Heart right ventricle (tissue), 16 donors: ENCODE data around the gene CPED1. TPM values are rescaled to one million over a fixed set of nuclear protein-coding genes. Genes with fewer than 3 reads are reported as not detected.
A peak's percentile ranks its signal among the peaks of the same experiment; 100 is the strongest.
"Not testable (repeated sequence)": the region's sequence is repeated elsewhere in the genome, so short reads cannot be mapped to it uniquely, and the experiment has no call there.

Source experiments
- ATAC-seq, 8 donors: fragments of 200-7000 bp; cut with Tn5 transposase; one replicate each; pipeline ENCODE4 v1.9.1; 2020; ENCODE audit warnings: mild to moderate bottlenecking in 8 of 8, moderate library complexity in 8 of 8, moderate number of reproducible peaks in 1 of 8
- DNase-seq, 2 donors: peaks; one replicate each; pipeline ENCODE4 v3.0.0-alpha.2; 2020
- H3K27ac ChIP-seq, 10 donors: fragments of 200-600 bp; sonication (generic) in 2 of 10; one replicate each; pipeline versions ENCODE4 v1.5.0 to v1.8.0; 2020 to 2022; ENCODE audit warnings: mild to moderate bottlenecking in 3 of 10
- H3K27me3 ChIP-seq, 7 donors: fragments of 200-600 bp; one replicate each; pipeline ENCODE4 v1.8.0; 2021 to 2022; ENCODE audit warnings: mild to moderate bottlenecking in 2 of 7
- H3K36me3 ChIP-seq, 9 donors: fragments of 200-600 bp; sonication (generic) in 1 of 9; one replicate each; pipeline versions ENCODE4 v1.5.0 to v1.8.0; 2020 to 2022; ENCODE audit warnings: mild to moderate bottlenecking in 2 of 9
- H3K4me1 ChIP-seq, 9 donors: fragments of 200-600 bp; sonication (generic) in 1 of 9; one replicate each; pipeline versions ENCODE4 v1.5.0 to v1.8.0; 2020 to 2022; ENCODE audit warnings: mild to moderate bottlenecking in 4 of 9
- H3K4me3 ChIP-seq, 10 donors: fragments of 200-600 bp; sonication (generic) in 2 of 10; one replicate each; pipeline versions ENCODE4 v1.5.0 to v1.8.0; 2020 to 2022; ENCODE audit warnings: mild to moderate bottlenecking in 7 of 10, moderate library complexity in 2 of 10
- H3K9me3 ChIP-seq, 11 donors: fragments of 200-600 bp in 10 of 11; sonication (generic) in 2 of 11; one replicate each; pipeline versions ENCODE4 v1.5.0 to v1.8.0; 2013 to 2022; ENCODE audit warnings: mild to moderate bottlenecking in 2 of 11, control low read depth in 1 of 11, moderate library complexity in 1 of 11
- CTCF ChIP-seq, 9 donors: fragments of 200-600 bp; sonication (generic) in 2 of 9; IDR thresholded peaks; one replicate each; pipeline versions ENCODE4 v1.5.0 to v1.8.0; 2021 to 2022; ENCODE audit warnings: antibody characterized with exemption in 9 of 9, mild to moderate bottlenecking in 5 of 9, moderate library complexity in 1 of 9
- WGBS, 2 donors: extraction: QIAGEN DNeasy Blood & Tissue Kit; methylation state at CpG; one replicate each; pipeline ENCODE4 v1.1.7; 2013; ENCODE audit warnings: inconsistent platforms in 1 of 2; 5-methylcytosine and 5-hydroxymethylcytosine counted together
- intact Hi-C, 10 donors: fragments of 100-400 bp; cut with DNase I; formaldehyde crosslinking; loops; one replicate each; pipeline versions ENCODE4 v1.11.1 to v1.14.2; 2022
- polyA plus RNA-seq, 2 donors: library from polyadenylated mRNA; stranded (reverse); fragments of 200-250 nt; gene quantifications; one replicate each; pipeline ENCODE4 v1.2.3, GENCODE V29; 2013
- total RNA-seq, 10 donors: library from RNA; stranded (reverse); fragmentation: NEBNext Ultra II Directional in 3 of 10; extraction: Animal tissue kit (Norgen Biotek cat#: 25700) in 3 of 10; gene quantifications; one replicate each; pipeline versions ENCODE4 v1.2.1 to v1.2.4, GENCODE V29; 2021 to 2023
- donor health status: Arrhythmogenic right ventricular cardiomyopathy.
- donor health status: ischemic (EF 13 %, LVEDD 7.1; RV severe dilation, severe dysfunction).
- donor health status: healthy with polysubstance abuse.
- donor health status: DM: no; HTN: yes; CAD: no.
- donor health status: DM: no; HTN: no; CAD: no.
- donor health status: ischemic (EF 25% LVEDD 6.9; RV normal size, moderate dysfunction).
- donor health status: ischemic (EF 25% LVEDD 5.7; RV mildly dilated, moderate dysfunction).
- donor health status: healthy.
- donor health status: DM: yes; HTN: yes; CAD: no.
- donor health status: Ischemic cardiomyopathy.
- donor health status: ischemic (EF 35%, LVEDD 5.7; RV mildly dilated, moderate dysfunction).
- donor health status: nonischemic (EF 11% LVEDD 7.7; RV severe dilation, severe dysfunction).
- donor health status: DM: yes; HTN: yes; CAD: no.
- donor health status: PGD.
- donor health status: ischemic (EF 29% LVEDD 5.4; RV normal size, mild dysfunction).
- donor health status: nonischemic (EF 23%, LVEDD 6.1; RV moderate dilation, normal function).

Gene CPED1
- total and polyA plus RNA-seq, 12 donors, result 3.9 to 56.5 (median 31.2) TPM

DNA sequence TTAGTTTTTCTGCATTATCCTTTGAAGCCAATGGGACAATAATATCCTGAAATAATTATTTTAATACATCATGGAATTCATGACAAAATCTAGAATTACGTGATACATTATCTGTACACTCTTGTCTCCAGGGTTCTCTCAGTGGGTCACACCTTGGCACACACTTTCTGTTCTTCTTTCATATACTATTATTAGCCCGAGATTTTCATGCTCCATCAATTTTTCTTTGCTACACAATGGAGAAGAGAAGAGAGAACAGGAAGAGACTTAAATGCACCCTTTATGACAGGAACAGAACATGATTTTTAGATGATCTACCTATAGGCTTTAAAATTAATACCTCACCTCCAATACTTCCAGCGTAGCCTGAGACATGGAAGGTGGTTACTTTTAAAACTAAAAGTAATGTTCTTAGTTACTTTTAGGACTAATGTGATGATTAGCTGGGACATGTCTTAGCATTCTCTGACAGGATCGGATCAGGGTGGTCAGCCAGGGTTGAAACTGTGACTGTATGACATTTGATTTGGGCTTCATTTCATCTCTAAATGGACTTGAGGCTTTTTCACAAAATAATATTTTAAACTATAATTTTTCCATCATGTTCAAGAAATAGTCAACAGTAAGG lies 192.0 kb downstream of the CPED1 start:
- ATAC-seq (peak in 5 of 8 donors; percentile 37 to 85 (median 69)), DNase-seq (no peak)
- Histone ChIP-seq H3K27ac (peak overlapping the region in 2 of 10 donors; percentile 20 to 35), H3K4me3 (no peak overlapping the region), H3K4me1 (peaks cover 0 to 34% (median 8%) of the 10 kb centered on the region in 9 donors), H3K36me3 (no peaks in the 10 kb centered on the region), H3K27me3 (no peaks in the 10 kb centered on the region), H3K9me3 (no peaks in the 10 kb centered on the region)
- TF ChIP-seq CTCF (IDR thresholded peaks at IDR 0.05), result no peak
- WGBS, 2 donors, result 69 to 70% methylated on average over 4 of the region's 4 CpGs
- intact Hi-C loops, result no loop called here

DNA sequence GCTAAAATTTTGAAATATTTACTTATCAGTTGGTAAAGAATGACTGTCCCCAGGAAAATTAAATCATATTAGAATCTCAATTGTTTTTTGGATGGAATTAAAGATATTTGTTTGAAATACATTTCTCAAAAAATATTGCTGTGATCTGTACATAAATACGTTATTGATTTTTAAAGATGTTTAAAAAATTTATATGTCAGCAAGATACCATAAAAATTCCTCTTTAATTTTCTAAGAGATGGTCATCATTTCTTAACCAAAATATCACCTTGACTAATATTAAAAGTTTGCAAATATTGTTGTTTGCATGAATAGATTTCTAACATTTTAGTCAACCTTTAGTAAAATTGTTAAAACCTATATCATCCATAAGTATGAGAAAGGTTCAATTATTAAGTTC lies 192.8 kb downstream of the CPED1 start:
- Histone ChIP-seq H3K4me1 (peaks cover 0 to 34% (median 8%) of the 10 kb centered on the region in 9 donors), H3K27ac (no peak overlapping the region)

DNA sequence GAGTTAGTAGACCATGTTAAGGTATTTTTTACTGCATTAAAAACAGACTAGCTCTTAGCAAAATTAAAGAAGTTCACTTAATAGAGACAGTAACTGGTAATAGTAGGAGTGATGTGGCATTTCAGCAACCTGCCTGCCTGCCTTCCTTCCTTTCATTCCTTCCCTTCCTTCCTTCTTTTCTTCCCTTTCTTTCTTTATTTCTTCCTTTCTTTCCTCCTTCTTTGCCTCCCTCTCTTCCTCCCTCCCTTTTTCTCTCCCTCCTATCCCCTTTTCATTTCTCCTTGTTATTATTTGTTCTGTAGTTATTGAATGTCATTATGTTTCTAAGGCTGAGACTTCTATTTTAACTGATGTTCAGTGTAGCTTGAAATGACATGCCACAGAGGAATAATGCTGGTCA lies 193.8 kb downstream of the CPED1 start:
- Histone ChIP-seq H3K4me3 (no peak overlapping the region), H3K27me3 (no peaks in the 10 kb centered on the region), H3K36me3 (no peaks in the 10 kb centered on the region), H3K27ac (no peak overlapping the region), H3K9me3 (no peaks in the 10 kb centered on the region), H3K4me1 (peaks cover 0 to 34% (median 8%) of the 10 kb centered on the region in 9 donors)
- intact Hi-C loops, result no loop called here
- ATAC-seq (no peak), DNase-seq (no peak)
- TF ChIP-seq CTCF (IDR thresholded peaks at IDR 0.05), result no peak

More for the DNA sequence above, 192.8 kb downstream of the CPED1 start:
- Histone ChIP-seq H3K4me3 (no peak overlapping the region), H3K36me3 (no peaks in the 10 kb centered on the region), H3K27me3 (no peaks in the 10 kb centered on the region), H3K9me3 (no peaks in the 10 kb centered on the region)
- no peak for DNase-seq
- no peak for ATAC-seq
- intact Hi-C loops, result no loop called here
- 91 to 93% methylated on average over 1 of the region's 1 CpG for WGBS, 2 donors
- no peak for TF ChIP-seq CTCF (IDR thresholded peaks at IDR 0.05)

- Histone ChIP-seq H3K4me3 (no peak overlapping the region), H3K4me1 (peaks cover 0 to 34% (median 8%) of the 10 kb centered on the region in 9 donors), H3K9me3 (no peaks in the 10 kb centered on the region), H3K27me3 (no peaks in the 10 kb centered on the region), H3K27ac (no peak overlapping the region), H3K36me3 (no peaks in the 10 kb centered on the region)
- DNase-seq, result no peak
- no peak for ATAC-seq
- no peak for TF ChIP-seq CTCF (IDR thresholded peaks at IDR 0.05)
- intact Hi-C loops, result no loop called here
Observed at GRCh38 chr7:121182902-121183301, 194.4 kb downstream of the CPED1 start.

DNA sequence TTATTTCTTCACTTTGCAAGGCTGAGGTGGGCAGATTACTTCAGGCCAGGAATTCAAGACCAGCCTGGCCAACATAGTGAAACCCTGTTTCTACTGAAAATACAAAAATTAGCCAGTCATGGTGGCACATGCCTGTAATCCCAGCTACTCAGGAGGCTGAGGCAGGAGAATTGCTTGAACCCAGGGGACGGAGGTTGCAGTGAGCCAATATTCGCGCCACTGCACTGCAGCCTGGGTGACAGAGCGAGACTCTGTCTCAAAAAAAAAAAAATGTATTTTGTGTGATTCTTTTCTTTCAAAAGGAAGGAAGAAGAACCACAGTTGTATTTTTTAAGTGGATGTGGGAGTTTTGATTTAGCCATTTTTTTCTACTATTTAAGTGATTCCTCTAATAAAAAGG lies 195.4 kb downstream of the CPED1 start:
- intact Hi-C loops, H3K27me3 ChIP-seq, ATAC-seq, H3K36me3 ChIP-seq, H3K27ac ChIP-seq, H3K9me3 ChIP-seq, DNase-seq, H3K4me3 ChIP-seq: not testable (repeated sequence)
- H3K4me1 ChIP-seq, result peaks cover 0 to 29% (median 8%) of the 10 kb centered on the region in 9 donors
- WGBS, 2 donors, result 93 to 95% methylated on average over 4 of the region's 4 CpGs
